Fibroblast of skin of left biceps (primary cell): ENCODE data around the gene ARHGAP44.
A peak's percentile ranks its signal among the peaks of the same experiment; 100 is the strongest.

Experiments
- DNase-seq, 2 experiments: peaks; one replicate each; pipeline ENCODE4 v3.0.0-alpha.2; 2013; ENCODE audit warnings: low read depth in 2 of 2

The ARHGAP44 gene

GRCh38 chr17:12994341-12995074, 205.2 kb downstream of the ARHGAP44 start:
- no peak for DNase-seq

- no peak for DNase-seq
These were observed 206.0 kb downstream of the ARHGAP44 start for GRCh38 chr17:12995106-12995895.

GRCh38 chr17:12995896-12996295, 206.6 kb downstream of the ARHGAP44 start:
- no peak for DNase-seq

GRCh38 chr17:12996357-12996756, 207.1 kb downstream of the ARHGAP44 start:
- DNase-seq: no peak

DNA sequence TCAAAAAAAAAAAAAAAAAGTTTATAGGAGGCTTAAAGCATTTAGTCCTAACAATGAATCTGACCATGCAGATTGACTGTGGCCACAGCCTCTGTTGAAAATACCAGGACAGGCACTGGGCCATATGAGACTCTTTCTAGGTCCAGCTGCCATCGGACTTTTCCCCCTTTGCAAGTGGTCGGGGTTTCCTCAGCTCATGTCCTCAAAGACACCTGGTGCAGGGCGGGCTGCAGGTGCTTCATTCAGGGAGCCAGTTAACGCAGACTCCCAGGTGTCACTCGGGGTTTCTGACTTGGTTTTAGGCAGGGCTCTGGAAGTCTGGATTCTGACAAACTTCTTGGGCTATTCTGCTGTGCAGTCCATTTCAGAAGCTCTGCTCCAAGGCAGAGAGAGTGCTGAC, 207.6 kb downstream of the ARHGAP44 start:
- DNase-seq: no peak

GRCh38 chr17:12998461-12998860, 209.2 kb downstream of the ARHGAP44 start:
- DNase-seq: no peak

- no peak for DNase-seq
These were observed 209.6 kb downstream of the ARHGAP44 start for GRCh38 chr17:12998874-12999273.

DNA sequence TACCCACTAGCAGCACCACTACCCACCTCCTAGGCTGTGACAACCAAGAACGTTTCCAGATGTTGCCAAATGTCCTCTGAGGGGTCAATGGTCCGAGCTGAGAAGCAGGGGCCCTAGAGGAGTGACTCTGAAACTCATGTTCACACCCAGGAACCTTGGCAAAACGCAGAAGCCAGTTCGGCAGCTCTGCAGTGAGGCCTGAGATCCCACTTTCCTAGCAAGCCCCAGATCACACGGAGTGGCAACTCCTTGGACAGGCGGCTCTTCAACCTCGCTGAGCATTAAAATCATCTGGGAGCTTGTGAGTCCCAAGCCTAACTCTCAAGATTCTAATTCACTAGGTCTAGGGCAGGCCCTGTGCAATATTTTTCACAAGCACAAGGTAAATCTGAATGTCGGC, 211.3 kb downstream of the ARHGAP44 start:
- DNase-seq: no peak

DNA sequence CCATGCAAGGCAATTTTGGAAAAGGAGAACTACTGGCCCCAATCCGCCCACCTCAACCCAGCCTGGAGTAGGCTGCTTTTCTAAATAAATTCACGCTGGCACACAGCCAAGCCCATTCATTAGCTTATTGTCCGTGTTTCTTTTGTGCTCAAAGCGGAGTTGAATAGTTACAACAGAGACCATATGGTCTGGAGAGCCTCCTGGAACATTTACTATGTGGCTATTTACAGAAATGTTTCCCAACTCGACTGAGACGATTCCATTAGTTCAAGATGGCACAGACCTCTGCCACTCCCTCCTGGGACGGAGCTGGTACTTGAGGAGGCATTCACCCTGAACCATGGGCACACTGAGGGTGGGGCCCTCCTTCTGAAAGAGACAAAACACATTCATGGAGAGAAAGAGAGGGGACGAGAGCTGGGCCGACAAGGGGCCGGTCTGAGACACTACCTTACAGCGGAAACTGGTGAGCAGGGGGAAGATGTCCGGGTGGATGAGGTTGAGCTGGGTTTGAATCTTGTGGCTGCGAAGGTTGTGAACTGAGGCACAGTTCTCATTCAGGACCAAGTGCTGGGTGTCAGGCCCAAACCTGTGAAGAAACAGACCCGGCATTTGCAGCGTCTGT, 212.8 kb downstream of the ARHGAP44 start:
- no peak for DNase-seq

- peak; percentile 45 for DNase-seq
These were observed 213.6 kb downstream of the ARHGAP44 start for GRCh38 chr17:13002761-13003453.

DNA sequence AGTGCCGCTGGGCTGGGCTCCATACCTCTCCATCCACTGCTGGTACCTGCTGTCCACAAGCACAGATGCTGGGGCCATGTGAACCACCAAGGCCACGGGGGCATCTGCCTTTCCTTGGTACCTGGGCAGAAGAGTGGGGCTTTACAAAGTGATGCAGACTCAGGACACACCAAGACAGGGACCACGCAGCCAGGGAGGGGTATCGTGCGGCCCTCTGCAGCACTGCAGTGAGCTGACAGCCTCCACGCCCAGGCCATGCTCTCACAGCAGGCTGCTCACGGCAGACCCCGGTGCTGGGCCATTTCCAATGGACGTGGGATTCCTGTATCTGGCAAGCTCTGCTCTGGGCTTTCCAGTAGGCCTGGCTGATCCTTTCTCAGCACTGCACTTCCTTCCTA, 214.2 kb downstream of the ARHGAP44 start:
- no peak for DNase-seq

- DNase-seq: no peak
These were observed 214.6 kb downstream of the ARHGAP44 start for GRCh38 chr17:13003927-13004326.

- DNase-seq: no peak
These were observed 215.0 kb downstream of the ARHGAP44 start for GRCh38 chr17:13004336-13004735.

DNA sequence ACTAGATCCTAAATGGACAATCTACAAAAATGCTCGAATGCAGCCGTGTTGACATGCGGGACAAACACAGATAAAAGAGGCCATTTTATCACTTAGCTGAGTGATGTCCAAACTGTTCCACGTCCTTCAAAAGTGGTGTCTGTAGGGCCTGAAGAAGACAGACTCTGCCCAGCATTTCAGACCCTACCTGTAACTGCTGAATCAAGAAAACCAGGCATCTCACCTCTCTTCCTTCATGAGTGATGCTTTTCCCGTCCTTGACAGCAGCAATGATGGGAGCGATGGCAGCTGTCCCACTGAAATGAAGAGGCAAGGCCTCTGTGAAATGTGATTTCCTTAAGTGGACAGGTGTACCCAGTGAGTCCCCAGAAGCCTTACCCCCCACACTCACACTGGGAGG, 216.2 kb downstream of the ARHGAP44 start:
- no peak for DNase-seq

- DNase-seq: no peak
These were observed 219.2 kb downstream of the ARHGAP44 start for GRCh38 chr17:13008461-13008860.

- no peak for DNase-seq
These were observed 221.7 kb downstream of the ARHGAP44 start for GRCh38 chr17:13010959-13011358.

DNA sequence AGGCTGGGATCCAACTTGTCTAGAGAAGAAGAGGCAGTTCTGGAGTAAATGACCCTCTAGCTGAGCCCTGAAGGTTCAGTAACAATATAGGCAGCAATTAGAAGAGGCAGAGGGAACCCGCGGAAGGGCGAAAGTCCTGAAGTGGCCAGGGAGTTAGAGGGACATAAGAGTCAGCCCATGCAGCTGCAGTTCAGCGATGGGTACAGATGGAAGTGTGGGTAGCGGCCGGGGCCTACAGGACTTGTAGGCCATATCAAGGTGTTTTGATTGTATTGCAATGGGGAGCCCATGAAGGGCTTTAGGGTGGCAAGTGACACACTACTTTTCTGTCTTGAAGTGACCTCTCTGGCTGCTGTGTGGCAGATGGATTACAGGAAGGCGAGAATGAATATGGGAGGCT, 225.5 kb downstream of the ARHGAP44 start:
- no peak for DNase-seq

DNA sequence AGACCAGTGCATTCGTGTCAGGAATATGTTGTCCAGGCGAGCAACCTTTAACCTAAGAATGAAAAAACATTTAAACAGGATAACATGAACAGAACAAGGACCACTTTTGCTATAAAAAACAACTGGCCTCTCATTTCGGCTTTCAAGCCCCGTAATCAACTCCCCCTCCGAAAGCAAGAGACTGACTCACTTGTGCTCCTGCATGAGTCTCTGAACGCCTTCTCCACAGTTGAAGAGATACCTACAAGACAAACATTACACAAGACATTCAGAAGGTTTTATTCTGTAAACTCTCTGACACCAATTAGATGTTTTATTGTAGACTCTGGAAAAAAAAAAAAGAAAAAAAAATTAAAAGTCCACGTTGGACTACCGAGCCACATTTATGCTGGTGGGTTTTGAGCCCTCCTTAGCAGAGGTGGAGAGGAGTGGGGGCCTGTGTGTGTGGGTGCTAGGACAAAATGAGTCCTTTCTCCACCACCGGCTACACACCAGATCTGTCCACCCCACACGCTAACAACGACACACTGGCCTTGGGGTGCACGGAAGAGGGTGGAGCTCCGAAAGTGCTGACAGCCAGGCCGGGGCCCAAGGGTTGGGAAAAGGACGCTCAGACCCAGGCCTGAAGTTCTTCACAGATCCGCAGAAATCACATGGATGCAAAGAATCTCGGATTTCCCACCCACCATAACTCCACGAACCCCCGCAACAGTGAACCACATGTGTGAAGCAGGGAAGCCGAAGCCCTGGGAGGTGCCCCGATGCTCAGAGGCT, 227.8 kb downstream of the ARHGAP44 start:
- no peak for DNase-seq

DNA sequence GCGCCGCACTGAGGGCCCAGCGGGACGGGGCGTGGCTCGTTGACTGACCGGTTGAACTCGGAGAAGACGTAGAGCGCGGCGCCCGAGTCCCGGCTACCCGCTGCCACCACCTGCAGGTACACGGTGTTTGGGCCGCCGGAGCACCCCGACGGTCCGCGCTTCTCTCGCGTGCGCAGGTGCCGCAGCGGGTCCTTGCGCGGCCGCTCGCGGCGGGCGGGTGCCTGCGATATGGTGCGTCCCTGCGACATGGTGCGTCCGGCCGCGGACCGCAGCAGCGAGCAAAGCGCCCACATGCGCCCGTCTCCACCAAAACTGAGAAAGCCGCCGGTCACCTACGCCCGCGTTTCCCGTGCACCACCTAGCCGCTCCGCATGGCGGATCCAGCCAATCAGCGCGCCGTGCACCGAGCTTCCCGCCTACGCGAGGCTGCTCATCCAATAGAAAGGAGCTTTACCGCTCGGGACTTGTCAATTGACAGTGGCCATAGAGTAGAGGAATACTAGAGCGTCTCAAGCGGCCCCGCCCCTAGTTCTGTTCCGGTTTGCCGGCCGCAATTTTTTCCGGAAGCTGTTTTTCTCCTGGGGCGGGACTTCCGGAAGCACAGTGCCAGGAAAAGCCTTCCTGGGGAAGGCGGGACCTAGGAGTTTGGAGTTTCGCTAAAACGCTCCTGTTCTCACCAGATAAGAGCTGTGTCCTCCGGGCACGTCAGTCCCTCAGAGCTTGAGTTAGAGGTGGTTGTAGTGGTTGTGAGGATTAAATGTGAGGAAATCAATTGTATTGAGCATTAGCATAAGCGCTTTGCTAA, 228.6 kb downstream of the ARHGAP44 start, which contains the start of gene ELAC2:
Gene ELAC2, minus strand, starts transcription at position 373 of the 805 bp plus-strand sequence. Its CDS starts 80 bp downstream, at position 293.
- peak; percentile 98 for DNase-seq

DNA sequence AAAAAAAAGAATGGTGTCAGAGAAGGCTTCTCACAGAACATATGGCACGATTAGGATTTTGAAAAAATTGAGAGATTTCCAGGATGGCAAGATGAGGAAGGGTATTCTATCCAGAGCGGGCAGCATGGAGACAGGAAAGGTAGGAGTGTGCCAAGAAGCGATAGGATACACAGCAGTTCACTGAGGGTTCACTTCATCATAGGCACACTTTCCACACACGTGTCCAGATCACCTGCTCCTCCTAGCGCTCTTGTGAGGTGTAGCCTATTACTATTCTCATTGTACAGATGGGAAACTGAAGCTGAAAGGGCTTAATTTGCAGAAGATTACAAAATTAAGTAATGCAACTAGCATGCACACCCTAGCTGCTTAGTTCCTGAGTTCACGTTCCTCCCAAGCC, 234.7 kb downstream of the ARHGAP44 start:
- DNase-seq: no peak
